22Rv1 (cell line): ENCODE results near the gene FMN1.

Experiments
- CTCF ChIP-seq: fragments of 450-650 bp; IDR thresholded peaks from 2 replicates; pipeline ENCODE4 v1.5.1; 2017; ENCODE audit warnings: mild to moderate bottlenecking
- ZFX ChIP-seq: fragments of 450-650 bp; IDR thresholded peaks from 2 replicates; pipeline ENCODE4 v1.6.1; 2017; ENCODE audit warnings: antibody characterized with exemption, borderline replicate concordance

- TF ChIP-seq CTCF (no peak), ZFX (no peak)
These were observed 105.2 kb downstream of the FMN1 start for GRCh38 chr15:33089165-33089877.
